ENCODE data around the gene HEPHL1. TPM values are rescaled to one million over a fixed set of nuclear protein-coding genes. Genes with fewer than 3 reads are reported as not detected.
"Not testable (repeated sequence)": the region's sequence is repeated elsewhere in the genome, so short reads cannot be mapped to it uniquely, and the experiment has no call there.

The HEPHL1 gene
- total RNA-seq, 3 donors from 2014 or later (not counting 1 experiment from before 2014, with no cell fraction given), result not detected

GRCh38 chr11:94111660-94112059, 90.5 kb downstream of the HEPHL1 start:
- H3K4me3 ChIP-seq (ENCODE audit: low read length), result no peak overlapping the region
- H3K4me1 Mint-ChIP-seq, result no peaks in the 10 kb centered on the region
- no peak for DNase-seq
- peaks cover 11 to 14% of the 10 kb centered on the region in 2 donors for H3K27me3 Mint-ChIP-seq (ENCODE audit: low read depth in 2 of 2)
- H3K4me3 Mint-ChIP-seq, result no peak overlapping the region
- no peak for ATAC-seq
- intact Hi-C loops (cut with micrococcal nuclease), result no loop called here
- no peak overlapping the region for H3K27ac Mint-ChIP-seq
- H3K9me3 ChIP-seq (ENCODE audit: control insufficient read depth, insufficient read depth, low read length), result no peaks in the 10 kb centered on the region
- H3K27ac ChIP-seq (ENCODE audit: low read length), result no peak overlapping the region
- TF ChIP-seq, protein P1, sequence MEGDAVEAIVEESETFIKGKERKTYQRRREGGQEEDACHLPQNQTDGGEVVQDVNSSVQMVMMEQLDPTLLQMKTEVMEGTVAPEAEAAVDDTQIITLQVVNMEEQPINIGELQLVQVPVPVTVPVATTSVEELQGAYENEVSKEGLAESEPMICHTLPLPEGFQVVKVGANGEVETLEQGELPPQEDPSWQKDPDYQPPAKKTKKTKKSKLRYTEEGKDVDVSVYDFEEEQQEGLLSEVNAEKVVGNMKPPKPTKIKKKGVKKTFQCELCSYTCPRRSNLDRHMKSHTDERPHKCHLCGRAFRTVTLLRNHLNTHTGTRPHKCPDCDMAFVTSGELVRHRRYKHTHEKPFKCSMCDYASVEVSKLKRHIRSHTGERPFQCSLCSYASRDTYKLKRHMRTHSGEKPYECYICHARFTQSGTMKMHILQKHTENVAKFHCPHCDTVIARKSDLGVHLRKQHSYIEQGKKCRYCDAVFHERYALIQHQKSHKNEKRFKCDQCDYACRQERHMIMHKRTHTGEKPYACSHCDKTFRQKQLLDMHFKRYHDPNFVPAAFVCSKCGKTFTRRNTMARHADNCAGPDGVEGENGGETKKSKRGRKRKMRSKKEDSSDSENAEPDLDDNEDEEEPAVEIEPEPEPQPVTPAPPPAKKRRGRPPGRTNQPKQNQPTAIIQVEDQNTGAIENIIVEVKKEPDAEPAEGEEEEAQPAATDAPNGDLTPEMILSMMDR (IDR thresholded peaks at IDR 0.05), result no peak
- no peaks in the 10 kb centered on the region for H3K4me1 ChIP-seq (ENCODE audit: control insufficient read depth, insufficient read depth, low read length)
- H3K9me3 Mint-ChIP-seq, result no peaks in the 10 kb centered on the region
- WGBS (ENCODE audit: insufficient coverage), result 78% methylated on average over 3 of the region's 3 CpGs
- H3K36me3 ChIP-seq (ENCODE audit: control insufficient read depth, insufficient read depth, low read length), result no peaks in the 10 kb centered on the region
- no peaks in the 10 kb centered on the region for H3K27me3 ChIP-seq (ENCODE audit: control insufficient read depth, insufficient read depth, low read length)
- H3K36me3 Mint-ChIP-seq, result no peaks in the 10 kb centered on the region

GRCh38 chr11:94112206-94112953, 91.2 kb downstream of the HEPHL1 start:
- no peak overlapping the region for H3K27ac Mint-ChIP-seq
- no peaks in the 10 kb centered on the region for H3K4me1 ChIP-seq (ENCODE audit: control insufficient read depth, insufficient read depth, low read length)

DNA sequence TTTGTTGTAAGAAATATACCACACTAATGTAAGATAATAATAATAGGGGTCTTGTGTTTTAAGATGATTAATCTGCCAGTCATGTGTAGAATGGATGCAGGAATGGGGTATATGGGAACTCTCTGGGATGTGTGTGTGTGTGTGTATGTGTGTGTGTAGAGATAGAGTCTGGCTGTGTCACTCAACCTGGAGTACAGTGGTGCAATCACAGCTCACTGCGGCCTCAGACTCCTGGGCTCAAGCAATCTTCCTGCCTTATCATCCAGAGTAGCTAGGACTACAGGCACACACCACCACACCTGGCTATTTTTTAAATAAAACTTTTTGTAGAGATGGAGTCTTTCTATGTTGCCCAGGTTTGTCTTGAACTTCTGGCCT, 96.0 kb downstream of the HEPHL1 start:
- Histone ChIP-seq H3K27ac (ENCODE audit: low read length) (no peak overlapping the region), H3K9me3 (ENCODE audit: control insufficient read depth, insufficient read depth, low read length) (no peaks in the 10 kb centered on the region), H3K4me3 (ENCODE audit: low read length) (no peak overlapping the region), H3K27me3 (ENCODE audit: control insufficient read depth, insufficient read depth, low read length) (no peaks in the 10 kb centered on the region), H3K4me1 (ENCODE audit: control insufficient read depth, insufficient read depth, low read length) (no peaks in the 10 kb centered on the region), H3K36me3 (ENCODE audit: control insufficient read depth, insufficient read depth, low read length) (no peaks in the 10 kb centered on the region)
- intact Hi-C loops (cut with micrococcal nuclease), result no loop called here
- Mint-ChIP-seq H3K27me3 (ENCODE audit: low read depth in 2 of 2) (peaks cover 0 to 11% of the 10 kb centered on the region in 2 donors), H3K36me3 (no peaks in the 10 kb centered on the region), H3K9me3 (no peaks in the 10 kb centered on the region), H3K4me1 (no peaks in the 10 kb centered on the region), H3K27ac (no peak overlapping the region), H3K4me3 (no peak overlapping the region)
- ATAC-seq (no peak), DNase-seq (no peak)
- TF ChIP-seq, protein P1 (IDR thresholded peaks at IDR 0.05), result no peak
- WGBS (ENCODE audit: insufficient coverage), result 100% methylated on average over 1 of the region's 1 CpG

More at GRCh38 chr11:94112206-94112953, 91.2 kb downstream of the HEPHL1 start:
- Mint-ChIP-seq H3K4me1 (no peaks in the 10 kb centered on the region), H3K36me3 (no peaks in the 10 kb centered on the region), H3K27me3 (ENCODE audit: low read depth in 2 of 2) (peaks cover 11 to 14% of the 10 kb centered on the region in 2 donors), H3K9me3 (no peaks in the 10 kb centered on the region), H3K4me3 (no peak overlapping the region)
- H3K27me3 ChIP-seq (ENCODE audit: control insufficient read depth, insufficient read depth, low read length), result no peaks in the 10 kb centered on the region
- TF ChIP-seq, protein P1 (IDR thresholded peaks at IDR 0.05), result no peak
- no peak for ATAC-seq
- H3K36me3 ChIP-seq (ENCODE audit: control insufficient read depth, insufficient read depth, low read length), result no peaks in the 10 kb centered on the region
- H3K4me3 ChIP-seq (ENCODE audit: low read length), result no peak overlapping the region
- no CpG with 5 or more reads among the region's 1 CpG for WGBS (ENCODE audit: insufficient coverage)
- intact Hi-C loops (cut with micrococcal nuclease), result no loop called here
- no peaks in the 10 kb centered on the region for H3K9me3 ChIP-seq (ENCODE audit: control insufficient read depth, insufficient read depth, low read length)
- H3K27ac ChIP-seq (ENCODE audit: low read length), result no peak overlapping the region
- DNase-seq, result no peak

- TF ChIP-seq, protein P1 (IDR thresholded peaks at IDR 0.05), result no peak
- H3K36me3 Mint-ChIP-seq, result no peaks in the 10 kb centered on the region
- Histone ChIP-seq H3K9me3 (ENCODE audit: control insufficient read depth, insufficient read depth, low read length) (no peaks in the 10 kb centered on the region), H3K36me3 (ENCODE audit: control insufficient read depth, insufficient read depth, low read length) (no peaks in the 10 kb centered on the region), H3K27me3 (ENCODE audit: control insufficient read depth, insufficient read depth, low read length) (no peaks in the 10 kb centered on the region), H3K4me1 (ENCODE audit: control insufficient read depth, insufficient read depth, low read length) (no peaks in the 10 kb centered on the region), H3K4me3 (ENCODE audit: low read length) (no peak overlapping the region), H3K27ac (ENCODE audit: low read length) (no peak overlapping the region)
- ATAC-seq (no peak), DNase-seq (no peak)
- H3K4me3 Mint-ChIP-seq, result no peak overlapping the region
- peaks cover 0 to 11% of the 10 kb centered on the region in 2 donors for H3K27me3 Mint-ChIP-seq (ENCODE audit: low read depth in 2 of 2)
- intact Hi-C loops (cut with micrococcal nuclease), result no loop called here
- H3K27ac Mint-ChIP-seq, result no peak overlapping the region
- no peaks in the 10 kb centered on the region for H3K4me1 Mint-ChIP-seq
- no peaks in the 10 kb centered on the region for H3K9me3 Mint-ChIP-seq
These were observed 96.7 kb downstream of the HEPHL1 start for GRCh38 chr11:94117871-94118270.

DNA sequence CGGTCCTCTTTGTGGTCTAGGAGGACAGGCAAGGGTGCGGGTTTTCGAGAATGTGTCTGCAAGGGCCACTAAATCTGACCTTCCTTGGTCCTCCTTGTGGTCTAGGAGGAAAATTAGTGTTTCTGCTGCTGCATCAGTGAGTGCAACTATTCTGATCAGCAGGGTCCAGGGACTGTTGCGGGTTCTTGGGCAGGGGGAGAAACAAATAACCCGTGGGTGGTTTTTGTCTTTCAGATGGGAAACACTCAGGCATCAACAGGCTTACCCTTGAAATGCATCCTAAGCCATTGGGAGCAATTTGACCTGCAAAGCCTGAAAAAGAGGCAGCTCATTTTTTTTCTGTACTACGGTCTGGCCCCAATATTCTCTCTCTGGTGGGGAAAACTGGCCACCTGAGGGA, 98.5 kb downstream of the HEPHL1 start:
- H3K27me3 ChIP-seq (ENCODE audit: control insufficient read depth, insufficient read depth, low read length); H3K9me3 ChIP-seq (ENCODE audit: control insufficient read depth, insufficient read depth, low read length); H3K9me3 Mint-ChIP-seq; H3K36me3 ChIP-seq (ENCODE audit: control insufficient read depth, insufficient read depth, low read length); H3K36me3 Mint-ChIP-seq; H3K4me3 ChIP-seq (ENCODE audit: low read length); ATAC-seq; intact Hi-C loops (cut with micrococcal nuclease); H3K4me3 Mint-ChIP-seq; H3K27ac Mint-ChIP-seq; H3K4me1 Mint-ChIP-seq; DNase-seq; H3K27ac ChIP-seq (ENCODE audit: low read length); H3K27me3 Mint-ChIP-seq (ENCODE audit: low read depth in 2 of 2); H3K4me1 ChIP-seq (ENCODE audit: control insufficient read depth, insufficient read depth, low read length): not testable (repeated sequence)
- 91% methylated on average over 5 of the region's 6 CpGs for WGBS (ENCODE audit: insufficient coverage)
